ENCODE measurements around the gene WDR62.
A peak's percentile ranks its signal among the peaks of the same experiment; 100 is the strongest.
"Not testable (repeated sequence)": the region's sequence is repeated elsewhere in the genome, so short reads cannot be mapped to it uniquely, and the experiment has no call there.

Gene WDR62

DNA sequence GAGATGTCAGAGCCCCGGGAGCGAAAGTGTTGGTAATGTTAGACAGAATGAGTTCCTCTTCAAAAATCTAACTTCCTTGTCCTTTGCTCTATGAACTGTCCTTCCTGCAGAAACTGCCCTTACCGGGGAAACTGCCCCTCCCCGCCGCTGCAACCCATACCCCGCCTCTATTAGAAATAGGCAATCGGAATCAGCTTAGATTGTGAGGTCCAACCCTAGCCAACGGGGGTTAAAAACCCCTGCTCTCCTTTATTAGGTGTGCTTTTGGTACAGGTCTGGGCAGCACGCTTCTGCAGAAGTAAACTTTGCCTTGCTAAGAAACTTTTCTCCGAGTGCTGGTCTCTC is 73.7 kb downstream of the WDR62 start:
- H3K4me3 ChIP-seq (ENCODE audit: control insufficient read depth, low read depth, low read length) = peak overlapping the region; percentile 58
- TF ChIP-seq, protein P1, sequence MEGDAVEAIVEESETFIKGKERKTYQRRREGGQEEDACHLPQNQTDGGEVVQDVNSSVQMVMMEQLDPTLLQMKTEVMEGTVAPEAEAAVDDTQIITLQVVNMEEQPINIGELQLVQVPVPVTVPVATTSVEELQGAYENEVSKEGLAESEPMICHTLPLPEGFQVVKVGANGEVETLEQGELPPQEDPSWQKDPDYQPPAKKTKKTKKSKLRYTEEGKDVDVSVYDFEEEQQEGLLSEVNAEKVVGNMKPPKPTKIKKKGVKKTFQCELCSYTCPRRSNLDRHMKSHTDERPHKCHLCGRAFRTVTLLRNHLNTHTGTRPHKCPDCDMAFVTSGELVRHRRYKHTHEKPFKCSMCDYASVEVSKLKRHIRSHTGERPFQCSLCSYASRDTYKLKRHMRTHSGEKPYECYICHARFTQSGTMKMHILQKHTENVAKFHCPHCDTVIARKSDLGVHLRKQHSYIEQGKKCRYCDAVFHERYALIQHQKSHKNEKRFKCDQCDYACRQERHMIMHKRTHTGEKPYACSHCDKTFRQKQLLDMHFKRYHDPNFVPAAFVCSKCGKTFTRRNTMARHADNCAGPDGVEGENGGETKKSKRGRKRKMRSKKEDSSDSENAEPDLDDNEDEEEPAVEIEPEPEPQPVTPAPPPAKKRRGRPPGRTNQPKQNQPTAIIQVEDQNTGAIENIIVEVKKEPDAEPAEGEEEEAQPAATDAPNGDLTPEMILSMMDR (conservative IDR thresholded peaks at IDR 0.05; ENCODE audit: control insufficient read depth, insufficient read depth, low read depth, low read length) = no peak
- DNase-seq (ENCODE audit: low read depth) = no peak

DNA sequence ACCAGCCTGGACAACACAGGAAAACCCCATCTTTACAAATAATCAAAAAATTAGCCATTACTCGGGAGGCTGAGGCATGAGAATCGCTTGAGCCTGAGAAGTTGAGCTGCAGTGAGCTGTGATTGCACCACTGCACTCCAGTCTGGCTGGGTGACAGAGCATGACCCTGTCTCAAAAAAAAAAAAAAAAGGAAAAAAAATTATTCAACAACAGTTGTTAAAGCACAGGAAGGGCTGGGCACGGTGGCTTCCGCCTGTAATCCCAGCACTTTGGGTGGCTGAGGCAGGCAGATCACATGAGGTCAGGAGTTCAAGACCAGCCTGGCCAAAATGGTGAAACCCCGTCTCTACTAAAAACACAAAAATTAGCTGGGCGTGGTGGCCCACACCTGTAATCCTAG is 76.5 kb downstream of the WDR62 start:
- H3K4me3 ChIP-seq (ENCODE audit: control insufficient read depth, low read depth, low read length); DNase-seq (ENCODE audit: low read depth): not testable (repeated sequence)

DNA sequence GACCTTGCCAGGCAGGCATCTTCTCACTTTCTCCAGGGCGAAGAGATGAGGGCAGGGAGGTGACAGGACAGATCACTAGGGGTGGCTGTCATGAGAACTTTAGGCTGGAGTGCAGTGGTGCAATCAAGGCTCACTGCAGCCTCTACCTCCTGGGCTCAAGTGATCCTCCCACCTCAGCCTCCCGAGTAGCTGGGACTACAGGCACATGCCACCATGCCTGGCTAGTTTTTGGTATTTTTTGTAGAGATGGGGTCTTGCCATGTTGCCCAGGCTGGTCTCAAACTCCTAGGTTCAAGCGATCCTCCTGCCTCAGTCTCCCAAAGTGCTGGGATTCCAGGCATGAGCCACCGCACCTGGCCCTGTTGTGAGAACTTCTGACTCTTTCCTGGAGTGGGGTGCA is 80.2 kb downstream of the WDR62 start:
- DNase-seq (ENCODE audit: low read depth); H3K4me3 ChIP-seq (ENCODE audit: control insufficient read depth, low read depth, low read length): not testable (repeated sequence)

DNA sequence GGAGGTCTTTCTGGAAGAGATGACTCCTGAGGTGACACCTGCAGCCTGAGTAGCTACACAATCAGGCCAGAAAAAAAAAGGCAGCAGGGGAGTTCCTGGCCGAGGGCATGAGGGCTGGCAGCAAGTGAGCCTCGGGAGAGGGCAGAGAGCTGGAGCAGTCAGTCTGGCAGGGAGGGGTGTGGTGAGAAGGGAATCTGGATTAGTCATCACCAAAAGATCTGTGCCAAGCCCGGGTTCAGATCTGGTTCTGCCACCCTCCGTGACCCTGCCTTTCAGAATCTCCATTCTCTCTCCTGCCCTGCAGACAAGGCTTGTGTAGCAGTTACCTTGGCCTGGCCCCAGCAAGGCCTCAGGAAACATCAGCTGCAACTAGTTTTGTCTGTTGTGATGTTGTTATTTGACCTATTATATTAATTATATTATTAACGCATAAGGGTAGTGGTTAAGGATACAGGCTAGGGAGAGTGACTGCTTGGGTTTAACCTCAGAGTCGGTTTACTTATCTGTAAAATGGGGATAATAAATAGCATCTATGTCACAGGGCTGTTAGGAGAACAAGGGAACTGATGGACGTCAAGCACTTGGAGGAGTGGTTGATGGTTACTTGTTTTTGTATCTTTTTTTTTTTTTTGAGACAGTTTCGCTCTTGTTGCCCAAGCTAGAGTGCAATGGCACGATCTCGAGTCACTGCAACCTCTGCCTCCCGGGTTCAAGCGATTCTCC is 82.4 kb downstream of the WDR62 start:
- no peak overlapping the region for H3K4me3 ChIP-seq (ENCODE audit: control insufficient read depth, low read depth, low read length)
- peak; percentile 42 for DNase-seq (ENCODE audit: low read depth)
- TF ChIP-seq, protein P1 (conservative IDR thresholded peaks at IDR 0.05; ENCODE audit: control insufficient read depth, insufficient read depth, low read depth, low read length) = no peak

DNA sequence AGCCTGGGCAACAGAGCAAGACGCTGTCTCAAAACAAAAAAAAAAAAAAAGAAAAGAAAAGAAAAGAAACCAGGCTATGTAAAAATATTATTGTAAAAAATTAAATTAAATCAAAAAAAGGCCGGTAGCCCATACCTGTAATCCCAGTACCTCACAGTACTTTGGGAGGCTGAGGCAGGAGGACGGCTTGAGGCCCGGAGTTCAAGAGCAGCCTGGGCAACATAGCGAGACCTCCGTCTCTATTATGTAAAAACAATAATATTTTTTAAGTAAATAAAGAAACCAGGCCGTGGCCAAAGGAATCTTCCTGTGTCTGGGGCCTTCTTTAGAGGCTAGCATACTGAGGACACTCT is 84.4 kb downstream of the WDR62 start:
- TF ChIP-seq, protein P1 (conservative IDR thresholded peaks at IDR 0.05; ENCODE audit: control insufficient read depth, insufficient read depth, low read depth, low read length) = no peak
- H3K4me3 ChIP-seq (ENCODE audit: control insufficient read depth, low read depth, low read length) = peak overlapping the region; percentile 100
- no peak for DNase-seq (ENCODE audit: low read depth)

DNA sequence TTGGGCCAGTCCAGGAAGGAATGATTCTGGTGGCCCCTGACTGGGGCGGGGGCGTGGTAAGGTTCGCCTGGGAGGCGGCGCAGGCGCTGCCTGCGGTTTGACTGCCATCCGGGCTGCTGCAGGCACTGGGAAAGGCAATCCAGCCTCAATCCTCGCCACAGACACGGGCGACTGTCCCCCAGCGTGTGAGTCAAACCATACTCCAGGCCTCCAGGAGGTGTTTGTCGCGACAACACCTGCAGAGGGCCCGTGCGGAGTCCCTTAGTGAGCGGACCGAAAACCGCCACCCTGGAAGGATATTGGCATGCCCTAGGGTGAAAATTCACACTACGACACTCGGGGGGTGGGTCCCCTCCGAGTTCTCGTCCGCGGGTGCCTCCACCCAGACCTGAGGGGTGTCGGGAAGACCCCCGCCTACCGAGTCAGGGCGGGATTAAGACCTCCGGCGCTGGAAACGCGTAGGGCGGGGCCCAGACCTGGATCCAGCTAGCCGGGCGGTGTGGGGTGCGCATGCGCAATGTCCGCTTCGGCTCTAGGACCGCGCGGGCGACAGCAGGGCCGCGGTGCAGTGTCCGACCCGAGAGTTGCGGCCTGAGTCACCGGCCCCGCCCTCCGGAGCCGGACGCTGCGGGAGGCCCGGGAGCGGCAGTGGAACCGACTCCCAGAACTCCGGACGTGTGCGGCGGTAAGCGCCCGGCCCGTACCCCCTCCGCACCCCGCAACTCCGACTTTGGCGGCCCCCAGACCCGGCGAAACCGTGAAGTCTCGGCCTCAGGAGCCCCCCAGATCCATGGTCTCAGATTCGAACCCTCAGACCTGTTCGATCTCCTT is 85.0 kb downstream of the WDR62 start, which contains the start of gene CAPNS1:
Gene CAPNS1, plus strand, starts transcription at position 594 of the 831 bp plus-strand sequence. CDS start 946 bp downstream, outside the sequence.
- peak; percentile 93 for DNase-seq (ENCODE audit: low read depth)
- peak within 1 kb of the TSS; percentile 100 for H3K4me3 ChIP-seq (ENCODE audit: control insufficient read depth, low read depth, low read length)
- TF ChIP-seq, protein P1 (conservative IDR thresholded peaks at IDR 0.05; ENCODE audit: control insufficient read depth, insufficient read depth, low read depth, low read length) = no peak

DNA sequence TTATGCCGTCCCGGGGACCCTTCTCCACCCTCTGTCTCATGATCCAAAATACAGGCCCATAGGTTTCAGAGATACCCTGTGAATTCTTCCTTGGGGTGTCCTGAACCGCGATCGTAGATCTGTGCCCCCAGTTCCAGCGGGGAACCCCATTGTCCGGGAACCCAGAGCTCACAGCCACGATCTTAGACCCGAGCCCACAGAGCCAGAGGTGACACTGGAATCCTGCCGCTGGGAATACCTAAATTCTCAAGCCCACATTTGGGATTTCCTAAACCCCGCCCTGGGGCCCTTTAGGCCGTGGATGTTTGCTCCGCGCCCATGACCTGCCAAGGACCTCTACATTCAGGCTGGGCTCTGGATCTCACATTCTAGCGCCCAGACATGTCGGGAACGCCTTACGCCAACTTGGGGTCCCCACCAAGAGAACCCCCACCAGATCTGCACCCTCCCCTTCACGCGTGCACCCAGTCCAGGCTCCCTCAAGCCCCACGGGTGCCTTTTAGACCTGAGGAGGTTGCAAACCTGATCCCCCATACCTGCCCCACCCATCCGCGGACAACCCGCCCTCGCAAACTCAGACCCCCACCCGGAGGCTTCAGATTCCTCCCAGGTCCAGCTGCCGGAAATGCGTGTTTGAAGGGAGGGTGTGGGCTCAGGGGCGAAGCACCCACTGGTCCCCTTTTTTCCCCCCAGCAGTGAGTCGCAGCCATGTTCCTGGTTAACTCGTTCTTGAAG is 85.8 kb downstream of the WDR62 start:
- TF ChIP-seq, protein P1 (conservative IDR thresholded peaks at IDR 0.05; ENCODE audit: control insufficient read depth, insufficient read depth, low read depth, low read length) = no peak
- DNase-seq (ENCODE audit: low read depth) = peak; percentile 32
- H3K4me3 ChIP-seq (ENCODE audit: control insufficient read depth, low read depth, low read length) = peak overlapping the region; percentile 100

Data from fibroblast of mammary gland (primary cell).